Neutrophil (primary cell): ENCODE measurements around the gene NDOR1.
A peak's percentile ranks its signal among the peaks of the same experiment; 100 is the strongest.

ENCODE experiments used
- H3K27ac ChIP-seq: fragments of 200-600 bp; sonication (generic); 2 replicates; pipeline ENCODE4 v1.5.1; 2016; ENCODE audit warnings: mild to moderate bottlenecking, moderate library complexity
- H3K27me3 ChIP-seq: fragments of 200-600 bp; sonication (generic); 2 replicates; pipeline ENCODE4 v1.6.0; 2016; ENCODE audit warnings: mild to moderate bottlenecking
- H3K36me3 ChIP-seq: fragments of 200-600 bp; sonication (generic); 2 replicates; pipeline ENCODE4 v1.5.1; 2017
- H3K4me1 ChIP-seq, 2 experiments: fragments of 200-600 bp in 1 of 2; sonication (generic) in 1 of 2; 1 replicate in 1 of 2; 2 replicates in 1 of 2; pipeline versions ENCODE4 v1.5.1 to v1.6.1; 2013 to 2016; ENCODE audit warnings: low read depth in 1 of 2, low read length in 1 of 2, mild to moderate bottlenecking in 1 of 2, moderate library complexity in 1 of 2; ENCODE audit not compliant: control insufficient read depth in 1 of 2, insufficient read depth in 1 of 2
- H3K4me3 ChIP-seq, 2 experiments: fragments of 200-600 bp in 1 of 2; sonication (generic) in 1 of 2; 1 replicate in 1 of 2; 2 replicates in 1 of 2; pipeline ENCODE4 v1.5.1; 2013 to 2016; ENCODE audit warnings: low read depth in 1 of 2, low read length in 1 of 2, mild to moderate bottlenecking in 1 of 2, moderate library complexity in 1 of 2
- H3K9me3 ChIP-seq: fragments of 200-600 bp; sonication (generic); 2 replicates; pipeline ENCODE4 v1.5.1; 2016
- CTCF ChIP-seq: fragments of 200-600 bp; sonication (generic); IDR thresholded peaks from 2 replicates; pipeline ENCODE4 v1.5.1; 2016; ENCODE audit warnings: antibody characterized with exemption

Gene NDOR1

GRCh38 chr9:137205126-137206069 lies at the start of gene NDOR1, which contains the start of gene TMEM203:
Gene NDOR1, plus strand, starts transcription at chr9:137205700. Its CDS starts 78 bp downstream, at chr9:137205778.
Gene TMEM203, minus strand, starts transcription at chr9:137205648. Its CDS starts 234 bp downstream, at chr9:137205414.
- Histone ChIP-seq H3K27ac (peak within 1 kb of the TSS; percentile 88), H3K4me3 (peak within 1 kb of the TSS; percentile 94 to 99), H3K27me3 (no peaks in the 10 kb centered on the region), H3K4me1 (peaks cover 41 to 45% of the 10 kb centered on the region in 2 experiments), H3K36me3 (no peaks in the 10 kb centered on the region), H3K9me3 (no peaks in the 10 kb centered on the region)
- no peak for TF ChIP-seq CTCF

DNA sequence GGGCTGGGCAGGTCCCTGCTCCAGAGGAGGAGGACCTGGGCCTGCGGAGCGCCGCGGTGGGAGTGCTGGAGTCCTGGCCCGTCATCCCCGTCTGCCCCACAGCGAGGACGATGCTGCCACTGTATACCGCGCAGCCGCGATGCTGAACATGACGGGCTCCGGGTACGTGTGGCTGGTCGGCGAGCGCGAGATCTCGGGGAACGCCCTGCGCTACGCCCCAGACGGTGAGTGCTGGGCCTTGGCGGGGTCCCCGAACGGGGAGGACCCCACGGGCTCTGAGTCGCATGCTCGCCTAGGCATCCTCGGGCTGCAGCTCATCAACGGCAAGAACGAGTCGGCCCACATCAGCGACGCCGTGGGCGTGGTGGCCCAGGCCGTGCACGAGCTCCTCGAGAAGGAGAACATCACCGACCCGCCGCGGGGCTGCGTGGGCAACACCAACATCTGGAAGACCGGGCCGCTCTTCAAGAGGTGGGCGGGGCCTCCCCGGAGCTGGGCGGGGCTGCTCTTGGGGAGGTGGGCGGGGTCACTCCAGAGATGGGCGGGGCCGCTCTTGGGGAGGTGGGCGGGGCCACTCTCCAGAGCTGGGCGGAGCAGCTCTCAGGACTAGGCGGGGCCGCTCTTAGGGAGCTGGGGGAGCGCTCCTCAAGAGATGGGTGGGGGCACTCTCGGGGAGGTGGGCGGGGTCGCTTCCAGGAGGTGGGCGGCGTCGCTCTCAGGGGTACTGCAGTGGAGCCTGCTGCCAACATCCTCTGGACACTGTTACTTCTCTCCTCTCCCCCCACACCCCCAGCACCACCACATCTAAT lies 48.7 kb upstream of the NDOR1 start:
- H3K27ac ChIP-seq, result no peak overlapping the region
- no peaks in the 10 kb centered on the region for H3K36me3 ChIP-seq
- no peak for TF ChIP-seq CTCF
- H3K4me3 ChIP-seq, result no peak overlapping the region
- H3K4me1 ChIP-seq, result peaks cover 0 to 3% of the 10 kb centered on the region in 2 experiments
- no peaks in the 10 kb centered on the region for H3K9me3 ChIP-seq
- peaks cover 88% of the 10 kb centered on the region for H3K27me3 ChIP-seq

DNA sequence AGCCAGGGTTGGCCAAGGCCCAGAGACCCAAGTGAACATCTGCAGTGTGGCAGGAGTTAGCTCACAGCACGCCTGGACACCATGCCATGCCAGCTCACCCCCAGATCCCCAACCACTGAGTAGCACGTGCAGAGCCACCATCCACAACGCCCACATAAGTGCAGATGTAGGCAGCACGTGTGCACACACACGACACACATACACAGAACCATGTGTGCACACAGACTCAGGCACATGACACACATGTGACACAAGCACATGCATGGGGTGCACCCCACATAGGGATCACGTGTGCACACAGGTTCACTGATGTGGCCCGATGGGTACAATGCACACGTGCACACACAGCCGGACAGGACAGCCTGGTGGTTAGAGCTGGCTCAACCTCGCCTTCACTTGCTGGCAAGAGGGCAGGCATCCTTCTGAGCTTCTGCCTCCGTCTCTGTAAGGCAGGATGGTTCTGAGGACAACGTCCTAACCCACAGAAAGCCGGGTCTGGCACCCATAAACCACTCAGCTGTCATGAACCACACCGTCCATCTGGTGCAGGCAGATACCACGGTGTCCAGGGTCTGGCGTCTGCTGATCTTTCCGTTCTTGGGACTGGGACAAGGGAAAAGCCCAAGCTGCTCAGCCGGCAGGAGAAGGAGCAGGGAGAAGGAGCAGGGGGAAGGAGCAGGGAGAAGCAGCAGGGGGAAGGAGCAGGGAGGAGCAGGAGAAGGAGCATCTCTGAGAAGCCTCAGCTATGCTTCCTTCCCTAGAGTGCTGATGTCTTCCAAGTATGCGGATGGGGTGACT lies 47.7 kb upstream of the NDOR1 start:
- Histone ChIP-seq H3K4me1 (peaks cover 0 to 3% of the 10 kb centered on the region in 2 experiments), H3K36me3 (no peaks in the 10 kb centered on the region), H3K9me3 (no peaks in the 10 kb centered on the region), H3K27ac (no peak overlapping the region), H3K27me3 (peaks cover 93% of the 10 kb centered on the region), H3K4me3 (no peak overlapping the region)
- no peak for TF ChIP-seq CTCF

DNA sequence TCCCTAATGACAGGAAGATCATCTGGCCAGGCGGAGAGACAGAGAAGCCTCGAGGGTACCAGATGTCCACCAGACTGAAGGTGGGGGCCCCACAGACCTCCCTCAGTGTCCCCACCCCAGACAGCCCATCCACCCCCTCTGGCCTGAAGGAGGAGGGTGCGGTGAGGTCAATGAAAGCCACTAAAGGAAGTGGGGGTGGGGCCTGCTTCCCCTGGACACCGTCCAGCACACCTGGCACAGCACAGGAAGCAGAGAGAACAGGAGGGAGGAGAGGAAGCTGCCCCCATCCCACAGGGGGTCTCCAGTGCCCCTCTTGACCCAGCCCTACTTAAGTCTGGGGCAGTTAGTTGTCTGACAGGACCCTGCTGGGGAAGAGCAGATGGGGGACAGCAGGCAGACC lies 46.9 kb upstream of the NDOR1 start:
- Histone ChIP-seq H3K9me3 (no peaks in the 10 kb centered on the region), H3K27me3 (peaks cover 95% of the 10 kb centered on the region), H3K4me3 (no peak overlapping the region), H3K36me3 (no peaks in the 10 kb centered on the region), H3K4me1 (peaks cover 3 to 7% of the 10 kb centered on the region in 2 experiments), H3K27ac (no peak overlapping the region)
- no peak for TF ChIP-seq CTCF
